GM12865 (cell line): ENCODE results near the gene DACT1.

Experiments
- DNase-seq: peaks from one replicate; pipeline ENCODE4 v3.0.0; 2010; ENCODE audit warnings: low read depth
- H3K4me3 ChIP-seq: 2 replicates; pipeline ENCODE4 v1.5.1; 2011; ENCODE audit warnings: mild to moderate bottlenecking, low read depth, low read length, control low read depth
- CTCF ChIP-seq: IDR thresholded peaks from 2 replicates; pipeline ENCODE4 v1.5.1; 2011; ENCODE audit warnings: low read length, control low read depth, low read depth, inconsistent platforms; ENCODE audit not compliant: insufficient read depth; ENCODE audit errors: missing control alignments

Gene DACT1

GRCh38 chr14:58640959-58641358 lies 3.2 kb downstream of the DACT1 start:
- peak; percentile 43 for DNase-seq
- TF ChIP-seq CTCF, result no peak
- no peak overlapping the region for H3K4me3 ChIP-seq

GRCh38 chr14:58641509-58641908 lies 3.7 kb downstream of the DACT1 start:
- TF ChIP-seq CTCF, result peak; percentile 3
- H3K4me3 ChIP-seq, result no peak overlapping the region
- no peak for DNase-seq

GRCh38 chr14:58643366-58643765 lies 5.6 kb downstream of the DACT1 start:
- no peak for DNase-seq
- no peak for TF ChIP-seq CTCF
- H3K4me3 ChIP-seq, result no peak overlapping the region

GRCh38 chr14:58645641-58646040 lies 7.9 kb downstream of the DACT1 start:
- no peak for DNase-seq
- TF ChIP-seq CTCF, result no peak
- H3K4me3 ChIP-seq, result no peak overlapping the region

- H3K4me3 ChIP-seq, result no peak overlapping the region
- DNase-seq, result no peak
- TF ChIP-seq CTCF, result no peak
These were observed 8.7 kb downstream of the DACT1 start for GRCh38 chr14:58646479-58646878.

- no peak overlapping the region for H3K4me3 ChIP-seq
- no peak for TF ChIP-seq CTCF
- no peak for DNase-seq
These were observed 10.0 kb downstream of the DACT1 start for GRCh38 chr14:58647777-58648176.

- no peak for DNase-seq
- no peak for TF ChIP-seq CTCF
- H3K4me3 ChIP-seq, result no peak overlapping the region
These were observed 13.1 kb downstream of the DACT1 start for GRCh38 chr14:58650857-58651256.
